Nephron progenitor cell (in vitro differentiated cells): Measurements from ENCODE around the gene BTN1A1.

Source experiments
- DNase-seq: peaks from one replicate; pipeline ENCODE4 v3.0.0; 2021
- H3K27ac Mint-ChIP-seq: 2 replicates; pipeline ENCODE4 v1.8.0; 2021; ENCODE audit warnings: mild to moderate bottlenecking, moderate library complexity, mixed read lengths
- H3K27me3 Mint-ChIP-seq: 2 replicates; pipeline ENCODE4 v1.8.0; 2021; ENCODE audit warnings: mild to moderate bottlenecking, low read depth, mixed read lengths; ENCODE audit not compliant: poor library complexity
- H3K36me3 Mint-ChIP-seq: 2 replicates; pipeline ENCODE4 v1.8.0; 2021; ENCODE audit warnings: low read depth, mixed read lengths
- H3K4me1 Mint-ChIP-seq: 2 replicates; pipeline ENCODE4 v1.8.0; 2021; ENCODE audit warnings: mixed read lengths
- H3K4me3 Mint-ChIP-seq: 2 replicates; pipeline ENCODE4 v1.8.0; 2021; ENCODE audit warnings: mild to moderate bottlenecking, moderate library complexity, mixed read lengths
- H3K9me3 Mint-ChIP-seq: 2 replicates; pipeline ENCODE4 v1.8.0; 2021; ENCODE audit warnings: mild to moderate bottlenecking, moderate library complexity, mixed read lengths
- TF ChIP-seq, protein P1 (sequence below): fragments of 200-600 bp; sonication (generic); IDR thresholded peaks from 2 replicates; pipeline ENCODE4 v1.5.0; 2021; ENCODE audit warnings: antibody characterized with exemption

Gene BTN1A1

DNA sequence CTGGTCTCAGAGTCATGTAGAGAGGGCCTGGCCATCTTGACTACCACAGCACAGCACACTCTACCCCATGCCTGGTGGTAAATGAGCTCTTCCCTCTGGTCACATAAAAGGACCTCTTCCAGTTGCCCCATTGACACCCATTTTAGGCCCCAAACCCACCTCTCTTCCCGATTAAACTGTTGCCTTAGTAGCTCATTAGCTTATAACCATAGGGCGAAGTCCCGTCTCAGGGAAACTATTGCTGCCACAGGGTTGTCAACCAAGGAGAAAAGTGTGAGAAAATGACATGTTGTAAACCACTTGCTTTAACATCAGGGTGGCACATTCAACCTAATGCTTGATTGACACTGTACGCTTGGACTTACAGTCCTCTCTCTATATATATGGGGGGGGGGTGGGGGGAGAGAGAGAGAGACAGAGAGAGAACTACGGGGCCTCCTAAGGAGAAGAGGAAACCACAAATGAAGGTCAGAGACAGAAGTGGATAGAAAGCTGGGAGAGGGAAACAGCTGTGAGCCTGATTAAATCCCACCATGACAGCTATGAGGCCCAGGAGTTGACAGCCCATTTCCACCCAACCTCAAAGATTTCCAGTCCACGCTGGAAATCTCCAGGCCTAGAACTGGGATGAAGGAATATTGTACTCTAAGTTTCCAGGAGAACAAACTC is 14.9 kb upstream of the BTN1A1 start:
- Mint-ChIP-seq H3K27me3 (peaks cover 7% of the 10 kb centered on the region), H3K4me3 (no peak overlapping the region), H3K36me3 (peaks cover 7% of the 10 kb centered on the region), H3K4me1 (no peaks in the 10 kb centered on the region), H3K9me3 (peaks cover 42% of the 10 kb centered on the region), H3K27ac (no peak overlapping the region)
- no peak for DNase-seq
- TF ChIP-seq, protein P1, sequence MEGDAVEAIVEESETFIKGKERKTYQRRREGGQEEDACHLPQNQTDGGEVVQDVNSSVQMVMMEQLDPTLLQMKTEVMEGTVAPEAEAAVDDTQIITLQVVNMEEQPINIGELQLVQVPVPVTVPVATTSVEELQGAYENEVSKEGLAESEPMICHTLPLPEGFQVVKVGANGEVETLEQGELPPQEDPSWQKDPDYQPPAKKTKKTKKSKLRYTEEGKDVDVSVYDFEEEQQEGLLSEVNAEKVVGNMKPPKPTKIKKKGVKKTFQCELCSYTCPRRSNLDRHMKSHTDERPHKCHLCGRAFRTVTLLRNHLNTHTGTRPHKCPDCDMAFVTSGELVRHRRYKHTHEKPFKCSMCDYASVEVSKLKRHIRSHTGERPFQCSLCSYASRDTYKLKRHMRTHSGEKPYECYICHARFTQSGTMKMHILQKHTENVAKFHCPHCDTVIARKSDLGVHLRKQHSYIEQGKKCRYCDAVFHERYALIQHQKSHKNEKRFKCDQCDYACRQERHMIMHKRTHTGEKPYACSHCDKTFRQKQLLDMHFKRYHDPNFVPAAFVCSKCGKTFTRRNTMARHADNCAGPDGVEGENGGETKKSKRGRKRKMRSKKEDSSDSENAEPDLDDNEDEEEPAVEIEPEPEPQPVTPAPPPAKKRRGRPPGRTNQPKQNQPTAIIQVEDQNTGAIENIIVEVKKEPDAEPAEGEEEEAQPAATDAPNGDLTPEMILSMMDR: no peak

GRCh38 chr6:26486358-26486757 is 13.7 kb upstream of the BTN1A1 start:
- Mint-ChIP-seq H3K27me3 (no peaks in the 10 kb centered on the region), H3K4me3 (no peak overlapping the region), H3K27ac (no peak overlapping the region), H3K4me1 (peaks cover 10% of the 10 kb centered on the region), H3K9me3 (peaks cover 31% of the 10 kb centered on the region), H3K36me3 (peaks cover 7% of the 10 kb centered on the region)
- TF ChIP-seq, protein P1: no peak
- no peak for DNase-seq

DNA sequence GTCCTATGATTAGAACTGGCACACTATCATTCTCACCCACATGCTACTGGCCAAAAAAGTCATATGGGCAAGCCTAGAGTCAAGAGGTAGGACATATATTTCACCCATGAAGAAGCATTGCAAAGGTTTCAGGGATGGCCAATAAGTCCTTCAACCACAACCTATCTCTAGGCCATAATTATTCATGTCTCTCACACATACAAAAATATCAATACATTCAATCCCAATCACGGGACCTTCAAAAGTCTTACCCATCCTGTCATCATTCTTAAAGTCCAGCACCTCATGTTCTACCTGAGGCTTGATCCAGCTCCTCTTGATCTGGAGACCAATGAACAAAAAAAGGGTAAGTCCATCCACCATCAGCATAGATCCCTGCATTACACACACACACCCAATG is 12.6 kb upstream of the BTN1A1 start:
- H3K27ac Mint-ChIP-seq: no peak overlapping the region
- H3K4me3 Mint-ChIP-seq: no peak overlapping the region
- no peak for DNase-seq
- peaks cover 19% of the 10 kb centered on the region for H3K4me1 Mint-ChIP-seq
- H3K9me3 Mint-ChIP-seq: peaks cover 28% of the 10 kb centered on the region
- H3K27me3 Mint-ChIP-seq: no peaks in the 10 kb centered on the region
- peaks cover 7% of the 10 kb centered on the region for H3K36me3 Mint-ChIP-seq
- TF ChIP-seq, protein P1: no peak

DNA sequence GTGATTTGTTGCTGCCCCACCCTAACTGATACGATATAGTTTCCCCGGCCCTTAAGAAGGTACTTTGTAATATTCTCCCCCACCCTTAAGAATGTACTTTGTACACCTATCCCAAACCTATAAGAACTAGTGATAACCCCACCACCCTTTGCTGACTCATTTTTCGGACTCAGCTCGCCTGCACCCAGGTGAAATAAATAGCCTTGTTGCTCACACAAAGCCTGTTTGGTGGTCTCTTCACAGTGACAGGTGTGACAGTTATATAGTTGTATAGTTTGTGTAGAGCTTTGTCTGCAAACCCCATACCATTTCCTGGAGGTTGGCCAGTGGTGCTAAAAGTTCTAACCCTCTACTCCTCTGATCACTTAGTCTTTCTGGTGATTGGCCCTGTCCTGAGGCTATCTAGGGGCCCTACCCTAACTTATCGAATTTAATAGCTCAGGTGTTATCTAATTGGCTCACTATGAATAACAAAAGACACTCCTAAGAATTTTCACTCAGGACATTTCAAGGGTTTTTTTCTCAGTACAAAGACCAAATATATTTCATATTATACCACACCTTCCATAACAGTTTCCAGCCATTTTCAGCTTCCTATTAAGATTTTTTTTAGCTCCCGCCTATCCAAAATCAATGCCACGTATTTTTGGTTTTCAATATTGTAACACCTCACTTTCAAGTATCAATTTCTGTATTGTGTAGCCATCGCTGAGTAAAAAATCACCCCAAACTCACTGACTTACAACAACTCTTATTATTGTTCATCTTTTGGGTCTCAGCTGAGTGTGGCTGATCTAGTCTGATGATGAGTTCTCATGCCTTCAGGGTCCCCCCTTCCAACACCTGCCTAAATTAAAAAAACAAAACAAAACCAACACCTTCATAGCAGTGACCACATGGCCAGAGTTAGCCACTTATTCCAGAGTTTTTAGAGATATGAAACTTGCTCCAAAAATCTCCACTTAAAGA is 9.8 kb upstream of the BTN1A1 start:
- peaks cover 18% of the 10 kb centered on the region for H3K9me3 Mint-ChIP-seq
- H3K36me3 Mint-ChIP-seq: peaks cover 7% of the 10 kb centered on the region
- DNase-seq: no peak
- no peaks in the 10 kb centered on the region for H3K27me3 Mint-ChIP-seq
- H3K4me3 Mint-ChIP-seq: no peak overlapping the region
- H3K27ac Mint-ChIP-seq: no peak overlapping the region
- TF ChIP-seq, protein P1: no peak
- H3K4me1 Mint-ChIP-seq: peaks cover 19% of the 10 kb centered on the region

GRCh38 chr6:26491604-26492003 is 8.5 kb upstream of the BTN1A1 start:
- H3K27me3 Mint-ChIP-seq: no peaks in the 10 kb centered on the region

More at GRCh38 chr6:26491604-26492003, 8.5 kb upstream of the BTN1A1 start:
- DNase-seq: no peak
- H3K4me1 Mint-ChIP-seq: peaks cover 19% of the 10 kb centered on the region
- TF ChIP-seq, protein P1: no peak
- H3K36me3 Mint-ChIP-seq: peaks cover 7% of the 10 kb centered on the region
- no peak overlapping the region for H3K4me3 Mint-ChIP-seq
- no peak overlapping the region for H3K27ac Mint-ChIP-seq
- peaks cover 11% of the 10 kb centered on the region for H3K9me3 Mint-ChIP-seq
